Neuronal stem cell (in vitro differentiated cells): ENCODE results near the gene RUNX1.
A peak's percentile ranks its signal among the peaks of the same experiment; 100 is the strongest.

Source experiments
- DNase-seq: peaks from one replicate; pipeline ENCODE4 v3.0.0-alpha.2; 2013; ENCODE audit warnings: low spot score
- H2AFZ ChIP-seq: one replicate; pipeline ENCODE4 v1.6.1; 2013; ENCODE audit warnings: mild to moderate bottlenecking, low read length, inconsistent platforms
- H2AK5ac ChIP-seq: 2 replicates; pipeline ENCODE4 v1.6.1; 2013; ENCODE audit warnings: low read depth, mild to moderate bottlenecking, inconsistent platforms, low read length, moderate library complexity, mixed read lengths
- H2BK120ac ChIP-seq: 2 replicates; pipeline ENCODE4 v1.6.1; 2013; ENCODE audit warnings: low read depth, mild to moderate bottlenecking, inconsistent platforms, low read length, moderate library complexity, mixed read lengths
- H2BK12ac ChIP-seq: one replicate; pipeline ENCODE4 v1.6.1; 2013; ENCODE audit warnings: low read length, inconsistent platforms
- H2BK15ac ChIP-seq: 2 replicates; pipeline ENCODE4 v1.6.1; 2013; ENCODE audit warnings: mild to moderate bottlenecking, low read length, inconsistent platforms, mixed read lengths
- H2BK5ac ChIP-seq: one replicate; pipeline ENCODE4 v1.6.1; 2013; ENCODE audit warnings: inconsistent platforms, mild to moderate bottlenecking, low read length, moderate library complexity
- H3K14ac ChIP-seq: one replicate; pipeline ENCODE4 v1.6.1; 2013; ENCODE audit warnings: low read length, inconsistent platforms
- H3K18ac ChIP-seq: 2 replicates; pipeline ENCODE4 v1.6.1; 2013; ENCODE audit warnings: low read length, inconsistent platforms
- H3K23ac ChIP-seq: 2 replicates; pipeline ENCODE4 v1.6.1; 2013; ENCODE audit warnings: low read depth, mild to moderate bottlenecking, mixed read lengths, low read length, inconsistent platforms; ENCODE audit not compliant: poor library complexity
- H3K27ac ChIP-seq: replicated peaks from 3 replicates; pipeline ENCODE4 v1.5.1; 2013; ENCODE audit warnings: low read length, inconsistent platforms
- H3K27me3 ChIP-seq, 3 experiments: 2 replicates each; pipeline ENCODE4 v1.6.1; 2013; ENCODE audit warnings: low read length in 3 of 3, mild to moderate bottlenecking in 2 of 3, inconsistent platforms in 1 of 3, low read depth in 1 of 3, mixed read lengths in 1 of 3, moderate library complexity in 1 of 3; ENCODE audit not compliant: control insufficient read depth in 3 of 3, insufficient read depth in 3 of 3
- H3K36me3 ChIP-seq, 2 donors: replicated peaks in 1 of 2; 2 replicates each; pipeline ENCODE4 v1.6.1; 2013; ENCODE audit warnings: low read length in 2 of 2; ENCODE audit not compliant: control insufficient read depth in 2 of 2, insufficient read depth in 2 of 2
- H3K4ac ChIP-seq: 2 replicates; pipeline ENCODE4 v1.6.1; 2013; ENCODE audit warnings: inconsistent platforms, mild to moderate bottlenecking, low read length, moderate library complexity
- H3K4me1 ChIP-seq, 2 donors: 1 replicate in 1 of 2; 2 replicates in 1 of 2; pipeline ENCODE4 v1.6.1; 2013; ENCODE audit warnings: low read length in 2 of 2, low read depth in 1 of 2; ENCODE audit not compliant: control insufficient read depth in 2 of 2, insufficient read depth in 1 of 2
- H3K4me2 ChIP-seq: one replicate; pipeline ENCODE4 v1.6.1; 2013; ENCODE audit warnings: mild to moderate bottlenecking, low read length, inconsistent platforms; ENCODE audit not compliant: insufficient read depth, poor library complexity, severe bottlenecking
- H3K4me3 ChIP-seq, 2 donors: 2 replicates each; pipeline ENCODE4 v1.5.1; 2013; ENCODE audit warnings: low read length in 2 of 2, mild to moderate bottlenecking in 2 of 2, inconsistent platforms in 1 of 2, moderate library complexity in 1 of 2
- H3K79me1 ChIP-seq: one replicate; pipeline ENCODE4 v1.6.1; 2013; ENCODE audit warnings: low read depth, mild to moderate bottlenecking, inconsistent platforms, low read length, moderate library complexity
- H3K9ac ChIP-seq: one replicate; pipeline ENCODE4 v1.6.1; 2013; ENCODE audit warnings: mild to moderate bottlenecking, low read depth, low read length, inconsistent platforms; ENCODE audit not compliant: poor library complexity
- H3K9me3 ChIP-seq, 2 donors: replicated peaks in 1 of 2; 2 replicates each; pipeline versions ENCODE3 to v1.6.1; 2013; ENCODE audit warnings: low read length in 2 of 2, mild to moderate bottlenecking in 2 of 2, inconsistent platforms in 1 of 2, low read depth in 1 of 2, mixed read lengths in 1 of 2, moderate library complexity in 1 of 2; ENCODE audit not compliant: control insufficient read depth in 2 of 2, insufficient read depth in 1 of 2
- H4K8ac ChIP-seq: one replicate; pipeline ENCODE4 v1.6.1; 2013; ENCODE audit warnings: low read depth, mild to moderate bottlenecking, inconsistent platforms, low read length, moderate library complexity
- H4K91ac ChIP-seq: one replicate; pipeline ENCODE4 v1.6.1; 2013; ENCODE audit warnings: low read length, low read depth, mild to moderate bottlenecking, inconsistent platforms; ENCODE audit not compliant: poor library complexity
- WGBS, 2 donors: extraction: QIAGEN DNeasy Blood & Tissue Kit; methylation state at CpG; one replicate each; pipeline ENCODE4 v1.1.7; 2013; ENCODE audit warnings: missing lambda C conversion rate in 2 of 2, mixed read lengths in 1 of 2; ENCODE audit not compliant: insufficient read length in 2 of 2, insufficient replicate concordance in 1 of 2; ENCODE audit errors: extremely low coverage in 2 of 2; 5-methylcytosine and 5-hydroxymethylcytosine counted together

Gene RUNX1

DNA sequence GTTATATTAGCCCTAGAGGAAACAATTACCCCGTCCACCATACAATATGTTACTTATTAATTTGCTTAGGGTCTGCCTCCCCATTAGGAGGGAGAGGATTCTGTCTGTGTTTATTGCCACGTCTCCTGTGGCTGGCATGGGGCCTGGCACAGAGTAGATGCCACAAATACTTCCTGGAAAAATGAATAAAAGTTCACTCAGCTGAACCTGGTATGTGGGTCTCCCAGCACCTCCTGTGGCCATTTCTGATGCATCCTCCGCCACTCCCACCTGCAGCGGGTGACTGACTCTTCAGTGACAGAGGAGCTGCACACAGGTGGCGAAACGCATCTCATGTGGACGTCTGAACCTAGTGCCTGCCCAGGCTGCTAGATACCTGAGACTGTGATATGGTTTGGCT is 267.6 kb downstream of the RUNX1 start:
- no peak overlapping the region for H4K91ac ChIP-seq

GRCh38 chr21:34779860-34780259 is 269.2 kb downstream of the RUNX1 start:
- no peak overlapping the region for H4K8ac ChIP-seq
- no peak overlapping the region for H2AK5ac ChIP-seq
- H2BK15ac ChIP-seq: no peak overlapping the region
- H2BK120ac ChIP-seq: no peak overlapping the region
- H3K27ac ChIP-seq: no peak overlapping the region
- no peaks in the 10 kb centered on the region for H3K27me3 ChIP-seq
- no peak for DNase-seq
- H3K9ac ChIP-seq: no peak overlapping the region
- no peaks in the 10 kb centered on the region for H3K9me3 ChIP-seq
- no peak overlapping the region for H3K4me3 ChIP-seq
- H3K23ac ChIP-seq: no peak overlapping the region
- H2AFZ ChIP-seq: no peak overlapping the region
- no peak overlapping the region for H4K91ac ChIP-seq
- H3K14ac ChIP-seq: no peak overlapping the region
- H3K4ac ChIP-seq: no peak overlapping the region
- H3K18ac ChIP-seq: no peak overlapping the region
- H3K4me2 ChIP-seq: no peak overlapping the region
- no CpG with 5 or more reads among the region's 2 CpGs for WGBS, 2 donors
- H2BK5ac ChIP-seq: no peak overlapping the region
- no peaks in the 10 kb centered on the region for H3K4me1 ChIP-seq
- H2BK12ac ChIP-seq: no peak overlapping the region
- no peaks in the 10 kb centered on the region for H3K36me3 ChIP-seq
- no peaks in the 10 kb centered on the region for H3K79me1 ChIP-seq

More for the DNA sequence above, 267.6 kb downstream of the RUNX1 start:
- H3K4me3 ChIP-seq: peak overlapping the region in 1 of 2 donors; percentile 61
- no peaks in the 10 kb centered on the region for H3K27me3 ChIP-seq
- no peak overlapping the region for H2BK120ac ChIP-seq
- no peaks in the 10 kb centered on the region for H3K4me1 ChIP-seq
- no peak for DNase-seq
- no peak overlapping the region for H2BK12ac ChIP-seq
- H2AFZ ChIP-seq: no peak overlapping the region
- H3K36me3 ChIP-seq: no peaks in the 10 kb centered on the region
- H3K23ac ChIP-seq: no peak overlapping the region
- no peak overlapping the region for H2BK15ac ChIP-seq
- no peak overlapping the region for H4K8ac ChIP-seq
- H2BK5ac ChIP-seq: no peak overlapping the region
- H2AK5ac ChIP-seq: no peak overlapping the region
- no peak overlapping the region for H3K4me2 ChIP-seq
- H3K9me3 ChIP-seq: no peaks in the 10 kb centered on the region
- no peak overlapping the region for H3K4ac ChIP-seq
- WGBS, 2 donors: no CpG with 5 or more reads among the region's 7 CpGs
- H3K9ac ChIP-seq: no peak overlapping the region
- no peaks in the 10 kb centered on the region for H3K79me1 ChIP-seq
- H3K27ac ChIP-seq: no peak overlapping the region
- no peak overlapping the region for H3K14ac ChIP-seq
- no peak overlapping the region for H3K18ac ChIP-seq

DNA sequence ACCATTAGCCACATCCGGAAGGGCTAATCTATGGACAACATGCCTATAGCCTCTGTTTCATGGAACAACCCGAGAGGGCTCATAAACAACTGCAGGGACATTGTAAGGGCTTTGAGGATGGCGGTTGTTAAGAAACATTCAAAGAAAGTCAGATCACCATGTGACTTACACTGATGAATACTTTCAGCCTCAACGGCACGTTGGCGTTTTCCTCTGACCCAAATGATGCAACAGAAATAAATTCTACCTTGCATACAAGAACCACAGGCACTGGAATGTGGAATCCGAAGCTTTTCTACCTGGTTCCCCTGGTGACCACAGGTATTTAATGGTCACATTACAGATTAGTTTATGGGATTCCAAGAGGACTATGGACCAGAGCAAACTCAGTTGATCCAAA is 273.3 kb downstream of the RUNX1 start:
- no peaks in the 10 kb centered on the region for H3K27me3 ChIP-seq
- no peak overlapping the region for H2BK120ac ChIP-seq
- H3K23ac ChIP-seq: no peak overlapping the region
- H3K36me3 ChIP-seq: no peaks in the 10 kb centered on the region
- no peak overlapping the region for H2BK15ac ChIP-seq
- H2BK5ac ChIP-seq: no peak overlapping the region
- no peak overlapping the region for H3K27ac ChIP-seq
- no peak overlapping the region for H3K4me2 ChIP-seq
- WGBS, 2 donors: no CpG with 5 or more reads among the region's 7 CpGs
- H3K9ac ChIP-seq: no peak overlapping the region
- no peak overlapping the region for H3K14ac ChIP-seq
- no peak overlapping the region for H4K8ac ChIP-seq
- H4K91ac ChIP-seq: no peak overlapping the region
- no peaks in the 10 kb centered on the region for H3K9me3 ChIP-seq
- no peak overlapping the region for H2AK5ac ChIP-seq
- no peaks in the 10 kb centered on the region for H3K79me1 ChIP-seq
- no peak for DNase-seq
- no peak overlapping the region for H2AFZ ChIP-seq
- no peak overlapping the region for H2BK12ac ChIP-seq
- no peaks in the 10 kb centered on the region for H3K4me1 ChIP-seq
- H3K4me3 ChIP-seq: no peak overlapping the region
- no peak overlapping the region for H3K4ac ChIP-seq
- no peak overlapping the region for H3K18ac ChIP-seq

GRCh38 chr21:34774750-34775149 is 274.4 kb downstream of the RUNX1 start:
- Histone ChIP-seq H2AK5ac (no peak overlapping the region), H3K9me3 (no peaks in the 10 kb centered on the region), H3K23ac (no peak overlapping the region), H2BK15ac (no peak overlapping the region), H3K79me1 (no peaks in the 10 kb centered on the region), H2BK5ac (no peak overlapping the region), H2BK12ac (no peak overlapping the region), H2AFZ (no peak overlapping the region), H3K4me3 (no peak overlapping the region), H3K4ac (no peak overlapping the region), H3K9ac (no peak overlapping the region), H2BK120ac (no peak overlapping the region), H3K14ac (no peak overlapping the region), H3K4me2 (no peak overlapping the region), H3K18ac (no peak overlapping the region), H3K27ac (no peak overlapping the region), H3K36me3 (no peaks in the 10 kb centered on the region), H4K91ac (no peak overlapping the region), H3K27me3 (no peaks in the 10 kb centered on the region), H4K8ac (no peak overlapping the region), H3K4me1 (no peaks in the 10 kb centered on the region)
- WGBS, 2 donors: no CpG with 5 or more reads among the region's 2 CpGs
- DNase-seq: no peak
